HepG2 (cell line): ENCODE results near the gene MBTPS1.

Source experiments
- GABPB1 ChIP-seq: IDR thresholded peaks from 2 replicates; pipeline ENCODE4 v1.6.1; 2016; ENCODE audit warnings: mild to moderate bottlenecking, missing genetic modification reagents, moderate library complexity, missing compliant biosample characterization
- MEIS1 ChIP-seq: sonication (generic); formaldehyde crosslinking; IDR thresholded peaks from 2 replicates; pipeline ENCODE4 v1.9.0; 2021; ENCODE audit warnings: mild to moderate bottlenecking, missing genetic modification reagents, moderate library complexity, borderline replicate concordance
- MTF1 ChIP-seq: sonication (generic); formaldehyde crosslinking; IDR thresholded peaks from 2 replicates; pipeline ENCODE4 v1.5.0; 2020; ENCODE audit warnings: missing genetic modification reagents
- POLR2AphosphoS2 ChIP-seq: IDR thresholded peaks from 2 replicates; pipeline ENCODE4 v1.6.1; 2011; ENCODE audit warnings: low read depth, low read length, improper control_type of control experiment
- TBP ChIP-seq: sonication (generic); formaldehyde crosslinking; IDR thresholded peaks from 2 replicates; pipeline ENCODE4 v1.5.0; 2020; ENCODE audit warnings: missing genetic modification reagents
- TCF7L2 ChIP-seq: IDR thresholded peaks from 2 replicates; pipeline ENCODE4 v1.6.1; 2011; ENCODE audit warnings: mild to moderate bottlenecking, low read depth, low read length, moderate library complexity
- ZFP36 ChIP-seq: fragments of 150-350 bp; IDR thresholded peaks from 2 replicates; pipeline ENCODE4 v1.6.1; 2018; ENCODE audit warnings: borderline replicate concordance, low read length, low read depth; ENCODE audit not compliant: partially characterized antibody
- ZNF232 ChIP-seq: sonication (generic); formaldehyde crosslinking; IDR thresholded peaks from 2 replicates; pipeline ENCODE4 v1.4.0; 2020; ENCODE audit warnings: missing genetic modification reagents, borderline replicate concordance
- ZNF274 ChIP-seq: sonication (generic); formaldehyde crosslinking; IDR thresholded peaks from 2 replicates; pipeline ENCODE4 v1.5.1; 2020; ENCODE audit warnings: mild to moderate bottlenecking, missing genetic modification reagents
- ZNF614 ChIP-seq: IDR thresholded peaks from 2 replicates; pipeline ENCODE4 v1.6.1; 2018; ENCODE audit warnings: missing biosample characterization, missing genetic modification reagents, inconsistent platforms, borderline replicate concordance
- TF ChIP-seq, protein P1 (sequence below): sonication (generic); formaldehyde crosslinking; IDR thresholded peaks from 2 replicates; pipeline ENCODE4 v1.4.0; 2020; ENCODE audit warnings: missing genetic modification reagents
- TF ChIP-seq, protein P2 (sequence below): IDR thresholded peaks from 2 replicates; pipeline ENCODE4 v1.6.1; 2016
- TF ChIP-seq, protein P3 (sequence below): sonication (generic); formaldehyde crosslinking; IDR thresholded peaks from 2 replicates; pipeline ENCODE4 v1.4.0; 2020; ENCODE audit warnings: missing genetic modification reagents
- TF ChIP-seq, protein P4 (sequence below): sonication (generic); formaldehyde crosslinking; IDR thresholded peaks from 2 replicates; pipeline ENCODE4 v1.4.0; 2020; ENCODE audit warnings: missing genetic modification reagents, borderline replicate concordance

DNA sequence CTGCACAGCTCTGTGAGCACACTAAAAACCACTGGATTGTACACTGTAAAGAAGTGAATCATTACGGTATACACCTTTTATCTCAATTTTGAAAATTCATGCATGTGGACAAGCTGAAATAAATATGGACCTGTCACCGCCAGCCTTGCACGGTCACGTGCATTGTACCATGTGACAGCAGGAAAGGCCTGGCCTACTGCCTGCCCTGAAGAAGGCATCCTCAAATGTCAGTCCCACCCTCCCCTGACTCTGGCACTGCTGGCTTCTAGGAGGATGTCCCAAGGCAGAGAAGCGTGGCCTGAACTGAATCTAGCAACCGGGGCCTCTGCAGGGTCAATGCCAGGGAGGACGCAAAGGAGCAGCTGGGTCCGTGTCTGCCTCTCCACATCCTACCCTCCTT, 108.8 kb downstream of the MBTPS1 start:
- no peak for TF ChIP-seq TCF7L2
- TF ChIP-seq, protein P1, sequence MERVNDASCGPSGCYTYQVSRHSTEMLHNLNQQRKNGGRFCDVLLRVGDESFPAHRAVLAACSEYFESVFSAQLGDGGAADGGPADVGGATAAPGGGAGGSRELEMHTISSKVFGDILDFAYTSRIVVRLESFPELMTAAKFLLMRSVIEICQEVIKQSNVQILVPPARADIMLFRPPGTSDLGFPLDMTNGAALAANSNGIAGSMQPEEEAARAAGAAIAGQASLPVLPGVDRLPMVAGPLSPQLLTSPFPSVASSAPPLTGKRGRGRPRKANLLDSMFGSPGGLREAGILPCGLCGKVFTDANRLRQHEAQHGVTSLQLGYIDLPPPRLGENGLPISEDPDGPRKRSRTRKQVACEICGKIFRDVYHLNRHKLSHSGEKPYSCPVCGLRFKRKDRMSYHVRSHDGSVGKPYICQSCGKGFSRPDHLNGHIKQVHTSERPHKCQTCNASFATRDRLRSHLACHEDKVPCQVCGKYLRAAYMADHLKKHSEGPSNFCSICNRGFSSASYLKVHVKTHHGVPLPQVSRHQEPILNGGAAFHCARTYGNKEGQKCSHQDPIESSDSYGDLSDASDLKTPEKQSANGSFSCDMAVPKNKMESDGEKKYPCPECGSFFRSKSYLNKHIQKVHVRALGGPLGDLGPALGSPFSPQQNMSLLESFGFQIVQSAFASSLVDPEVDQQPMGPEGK = no peak
- TF ChIP-seq ZNF614 (CRISPR knock-in tag) = no peak
- TF ChIP-seq, protein P2, sequence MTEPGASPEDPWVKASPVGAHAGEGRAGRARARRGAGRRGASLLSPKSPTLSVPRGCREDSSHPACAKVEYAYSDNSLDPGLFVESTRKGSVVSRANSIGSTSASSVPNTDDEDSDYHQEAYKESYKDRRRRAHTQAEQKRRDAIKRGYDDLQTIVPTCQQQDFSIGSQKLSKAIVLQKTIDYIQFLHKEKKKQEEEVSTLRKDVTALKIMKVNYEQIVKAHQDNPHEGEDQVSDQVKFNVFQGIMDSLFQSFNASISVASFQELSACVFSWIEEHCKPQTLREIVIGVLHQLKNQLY (CRISPR knock-in tag) = no peak
- no peak for TF ChIP-seq ZNF232 (CRISPR knock-in tag)
- no peak for TF ChIP-seq ZNF274 (CRISPR knock-in tag)
- no peak for TF ChIP-seq TBP
- no peak for TF ChIP-seq GABPB1
- TF ChIP-seq ZFP36 = no peak
- TF ChIP-seq MEIS1 (CRISPR knock-in tag) = no peak
- TF ChIP-seq, protein P3, sequence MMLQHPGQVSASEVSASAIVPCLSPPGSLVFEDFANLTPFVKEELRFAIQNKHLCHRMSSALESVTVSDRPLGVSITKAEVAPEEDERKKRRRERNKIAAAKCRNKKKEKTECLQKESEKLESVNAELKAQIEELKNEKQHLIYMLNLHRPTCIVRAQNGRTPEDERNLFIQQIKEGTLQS (CRISPR knock-in tag) = no peak
- TF ChIP-seq POLR2AphosphoS2 = no peak
- TF ChIP-seq, protein P4, sequence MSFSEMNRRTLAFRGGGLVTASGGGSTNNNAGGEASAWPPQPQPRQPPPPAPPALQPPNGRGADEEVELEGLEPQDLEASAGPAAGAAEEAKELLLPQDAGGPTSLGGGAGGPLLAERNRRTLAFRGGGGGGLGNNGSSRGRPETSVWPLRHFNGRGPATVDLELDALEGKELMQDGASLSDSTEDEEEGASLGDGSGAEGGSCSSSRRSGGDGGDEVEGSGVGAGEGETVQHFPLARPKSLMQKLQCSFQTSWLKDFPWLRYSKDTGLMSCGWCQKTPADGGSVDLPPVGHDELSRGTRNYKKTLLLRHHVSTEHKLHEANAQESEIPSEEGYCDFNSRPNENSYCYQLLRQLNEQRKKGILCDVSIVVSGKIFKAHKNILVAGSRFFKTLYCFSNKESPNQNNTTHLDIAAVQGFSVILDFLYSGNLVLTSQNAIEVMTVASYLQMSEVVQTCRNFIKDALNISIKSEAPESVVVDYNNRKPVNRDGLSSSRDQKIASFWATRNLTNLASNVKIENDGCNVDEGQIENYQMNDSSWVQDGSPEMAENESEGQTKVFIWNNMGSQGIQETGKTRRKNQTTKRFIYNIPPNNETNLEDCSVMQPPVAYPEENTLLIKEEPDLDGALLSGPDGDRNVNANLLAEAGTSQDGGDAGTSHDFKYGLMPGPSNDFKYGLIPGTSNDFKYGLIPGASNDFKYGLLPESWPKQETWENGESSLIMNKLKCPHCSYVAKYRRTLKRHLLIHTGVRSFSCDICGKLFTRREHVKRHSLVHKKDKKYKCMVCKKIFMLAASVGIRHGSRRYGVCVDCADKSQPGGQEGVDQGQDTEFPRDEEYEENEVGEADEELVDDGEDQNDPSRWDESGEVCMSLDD (CRISPR knock-in tag) = no peak
- TF ChIP-seq MTF1 (CRISPR knock-in tag) = no peak
